Adrenal gland (tissue), 5 donors: ENCODE data around the gene PTGS2.

Experiments
- POLR2A ChIP-seq, 2 donors: fragments of 450-650 bp; IDR thresholded peaks; one replicate each; pipeline ENCODE4 v1.6.1; 2017; ENCODE audit warnings: antibody characterized with exemption in 2 of 2, mild to moderate bottlenecking in 2 of 2, moderate library complexity in 1 of 2
- TF ChIP-seq, protein P1 (sequence below), 6 experiments: fragments of 450-650 bp in 4 of 6; fragments of 200-600 bp in 2 of 6; sonication (generic) in 1 of 6; IDR thresholded peaks; 1 replicate in 5 of 6; 2 replicates in 1 of 6; pipeline versions ENCODE4 v1.5.1 to v1.8.0; 2016 to 2021; ENCODE audit warnings: antibody characterized with exemption in 6 of 6, mild to moderate bottlenecking in 2 of 6, moderate library complexity in 1 of 6
- donor health status: DM: no; HTN: no; CAD: no.

GRCh38 chr1:186679924-186680244 lies 339 bp downstream of the PTGS2 start:
- TF ChIP-seq, protein P1, sequence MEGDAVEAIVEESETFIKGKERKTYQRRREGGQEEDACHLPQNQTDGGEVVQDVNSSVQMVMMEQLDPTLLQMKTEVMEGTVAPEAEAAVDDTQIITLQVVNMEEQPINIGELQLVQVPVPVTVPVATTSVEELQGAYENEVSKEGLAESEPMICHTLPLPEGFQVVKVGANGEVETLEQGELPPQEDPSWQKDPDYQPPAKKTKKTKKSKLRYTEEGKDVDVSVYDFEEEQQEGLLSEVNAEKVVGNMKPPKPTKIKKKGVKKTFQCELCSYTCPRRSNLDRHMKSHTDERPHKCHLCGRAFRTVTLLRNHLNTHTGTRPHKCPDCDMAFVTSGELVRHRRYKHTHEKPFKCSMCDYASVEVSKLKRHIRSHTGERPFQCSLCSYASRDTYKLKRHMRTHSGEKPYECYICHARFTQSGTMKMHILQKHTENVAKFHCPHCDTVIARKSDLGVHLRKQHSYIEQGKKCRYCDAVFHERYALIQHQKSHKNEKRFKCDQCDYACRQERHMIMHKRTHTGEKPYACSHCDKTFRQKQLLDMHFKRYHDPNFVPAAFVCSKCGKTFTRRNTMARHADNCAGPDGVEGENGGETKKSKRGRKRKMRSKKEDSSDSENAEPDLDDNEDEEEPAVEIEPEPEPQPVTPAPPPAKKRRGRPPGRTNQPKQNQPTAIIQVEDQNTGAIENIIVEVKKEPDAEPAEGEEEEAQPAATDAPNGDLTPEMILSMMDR (IDR thresholded peaks at IDR 0.05): no peak
- no peak for TF ChIP-seq POLR2A (IDR thresholded peaks at IDR 0.05)
